Effector memory CD8-positive, alpha-beta T cell (primary cell): Measurements from ENCODE around the gene CAPN1.
"Not testable (repeated sequence)": the region's sequence is repeated elsewhere in the genome, so short reads cannot be mapped to it uniquely, and the experiment has no call there.

Source experiments
- ATAC-seq: fragments of 150-1000 bp; cut with Tn5 transposase; replicated peaks from 2 replicates; pipeline ENCODE4 v1.10.0; 2021; ENCODE audit warnings: mild to moderate bottlenecking, moderate library complexity
- DNase-seq, 3 experiments: peaks; one replicate each; pipeline ENCODE4 v3.0.0; 2021
- H3K27ac Mint-ChIP-seq, 2 donors: one replicate each; pipeline ENCODE4 v1.8.0; 2022; ENCODE audit warnings: mild to moderate bottlenecking in 2 of 2, mixed read lengths in 2 of 2, moderate library complexity in 2 of 2
- H3K27me3 Mint-ChIP-seq, 2 donors: one replicate each; pipeline ENCODE4 v1.8.0; 2022; ENCODE audit warnings: mixed read lengths in 2 of 2
- H3K36me3 Mint-ChIP-seq: one replicate; pipeline ENCODE4 v1.8.0; 2022; ENCODE audit warnings: mild to moderate bottlenecking, moderate library complexity, mixed read lengths; ENCODE audit not compliant: insufficient read depth
- H3K4me1 Mint-ChIP-seq, 2 donors: one replicate each; pipeline ENCODE4 v1.8.0; 2022; ENCODE audit warnings: low read depth in 2 of 2, mixed read lengths in 2 of 2
- H3K4me3 Mint-ChIP-seq, 2 donors: one replicate each; pipeline ENCODE4 v1.8.0; 2022; ENCODE audit warnings: mild to moderate bottlenecking in 2 of 2, mixed read lengths in 2 of 2, moderate library complexity in 2 of 2
- H3K9me3 Mint-ChIP-seq, 2 donors: one replicate each; pipeline ENCODE4 v1.8.0; 2022; ENCODE audit warnings: mixed read lengths in 2 of 2

CAPN1 gene

GRCh38 chr11:65169164-65169641, 12.5 kb upstream of the CAPN1 start:
- no peaks in the 10 kb centered on the region for H3K36me3 Mint-ChIP-seq
- H3K27me3 Mint-ChIP-seq, result no peaks in the 10 kb centered on the region
- peak overlapping the region in 1 of 2 donors; percentile 1 for H3K4me3 Mint-ChIP-seq
- ATAC-seq (peak; percentile 26), DNase-seq (no peak)
- peaks cover 0 to 7% of the 10 kb centered on the region in 2 donors for H3K4me1 Mint-ChIP-seq
- H3K9me3 Mint-ChIP-seq, result no peaks in the 10 kb centered on the region
- H3K27ac Mint-ChIP-seq, result peak overlapping the region in 1 of 2 donors; percentile 53

GRCh38 chr11:65170058-65170534, 11.6 kb upstream of the CAPN1 start, which contains the start of gene SPDYC:
Gene SPDYC, plus strand, starts transcription at chr11:65170233. Its CDS starts 1,125 bp downstream, at chr11:65171358.
- Mint-ChIP-seq H3K36me3 (no peaks in the 10 kb centered on the region), H3K4me1 (peaks cover 0 to 7% of the 10 kb centered on the region in 2 donors), H3K9me3 (no peaks in the 10 kb centered on the region), H3K27ac (peak within 1 kb of the TSS in 1 of 2 donors; percentile 53), H3K4me3 (peak within 1 kb of the TSS in 1 of 2 donors; percentile 1), H3K27me3 (no peaks in the 10 kb centered on the region)
- DNase-seq (no peak), ATAC-seq (no peak)

GRCh38 chr11:65172600-65172999, 9.1 kb upstream of the CAPN1 start:
- Mint-ChIP-seq H3K9me3 (no peaks in the 10 kb centered on the region), H3K27me3 (no peaks in the 10 kb centered on the region), H3K4me3 (no peak overlapping the region), H3K4me1 (peaks cover 0 to 7% of the 10 kb centered on the region in 2 donors), H3K27ac (no peak overlapping the region), H3K36me3 (no peaks in the 10 kb centered on the region)
- no peak for DNase-seq
- no peak for ATAC-seq

GRCh38 chr11:65174571-65175010, 7.1 kb upstream of the CAPN1 start:
- H3K36me3 Mint-ChIP-seq, ATAC-seq, H3K9me3 Mint-ChIP-seq: not testable (repeated sequence)

GRCh38 chr11:65180877-65181568, 705 bp upstream of the CAPN1 start:
- H3K4me1 Mint-ChIP-seq, result peaks cover 16 to 27% of the 10 kb centered on the region in 2 donors
- DNase-seq, result peak; percentile 47 to 49 (median 48)
- peak; percentile 79 for ATAC-seq

More at GRCh38 chr11:65174571-65175010, 7.1 kb upstream of the CAPN1 start:
- not testable (repeated sequence) for H3K27ac Mint-ChIP-seq, H3K4me3 Mint-ChIP-seq, H3K4me1 Mint-ChIP-seq, H3K27me3 Mint-ChIP-seq, DNase-seq

GRCh38 chr11:65182258-65183170, 786 bp downstream of the CAPN1 start:
- Mint-ChIP-seq H3K36me3 (peaks cover 13% of the 10 kb centered on the region), H3K4me1 (peaks cover 23 to 27% of the 10 kb centered on the region in 2 donors), H3K27me3 (no peaks in the 10 kb centered on the region), H3K9me3 (no peaks in the 10 kb centered on the region), H3K27ac (peak overlapping the region; percentile 89 to 95), H3K4me3 (peak overlapping the region; percentile 89 to 95)
- ATAC-seq (no peak), DNase-seq (no peak)

More at GRCh38 chr11:65180877-65181568, 705 bp upstream of the CAPN1 start:
- H3K9me3 Mint-ChIP-seq, result no peaks in the 10 kb centered on the region
- H3K27ac Mint-ChIP-seq, result peak overlapping the region; percentile 89 to 95
- peaks cover 4% of the 10 kb centered on the region for H3K36me3 Mint-ChIP-seq
- H3K27me3 Mint-ChIP-seq, result no peaks in the 10 kb centered on the region
- H3K4me3 Mint-ChIP-seq, result peak overlapping the region; percentile 89 to 95

GRCh38 chr11:65183201-65183891, 1.6 kb downstream of the CAPN1 start:
- peak overlapping the region; percentile 33 to 56 for H3K4me3 Mint-ChIP-seq
- DNase-seq (no peak), ATAC-seq (no peak)
- H3K36me3 Mint-ChIP-seq, result peaks cover 17% of the 10 kb centered on the region
- H3K4me1 Mint-ChIP-seq, result peaks cover 23 to 27% of the 10 kb centered on the region in 2 donors
- peak overlapping the region; percentile 89 to 95 for H3K27ac Mint-ChIP-seq
- H3K9me3 Mint-ChIP-seq, result no peaks in the 10 kb centered on the region
- no peaks in the 10 kb centered on the region for H3K27me3 Mint-ChIP-seq

GRCh38 chr11:65184146-65184545, 2.4 kb downstream of the CAPN1 start:
- Mint-ChIP-seq H3K36me3 (peaks cover 25% of the 10 kb centered on the region), H3K4me3 (peak overlapping the region; percentile 23 to 33), H3K9me3 (no peaks in the 10 kb centered on the region), H3K27ac (no peak overlapping the region), H3K4me1 (peaks cover 23 to 27% of the 10 kb centered on the region in 2 donors), H3K27me3 (no peaks in the 10 kb centered on the region)
- DNase-seq (no peak), ATAC-seq (no peak)

GRCh38 chr11:65185171-65185570, 3.4 kb downstream of the CAPN1 start:
- no peaks in the 10 kb centered on the region for H3K27me3 Mint-ChIP-seq
- peak overlapping the region in 1 of 2 donors; percentile 23 for H3K4me3 Mint-ChIP-seq
- DNase-seq, result no peak
- no peak for ATAC-seq
- H3K36me3 Mint-ChIP-seq, result peaks cover 32% of the 10 kb centered on the region
- no peaks in the 10 kb centered on the region for H3K9me3 Mint-ChIP-seq
- peak overlapping the region in 1 of 2 donors; percentile 51 for H3K27ac Mint-ChIP-seq
- peaks cover 26 to 36% of the 10 kb centered on the region in 2 donors for H3K4me1 Mint-ChIP-seq

GRCh38 chr11:65185869-65186341, 4.2 kb downstream of the CAPN1 start:
- no peaks in the 10 kb centered on the region for H3K27me3 Mint-ChIP-seq
- peaks cover 26 to 40% of the 10 kb centered on the region in 2 donors for H3K4me1 Mint-ChIP-seq
- no peak overlapping the region for H3K4me3 Mint-ChIP-seq
- no peaks in the 10 kb centered on the region for H3K9me3 Mint-ChIP-seq
- H3K27ac Mint-ChIP-seq, result peak overlapping the region in 1 of 2 donors; percentile 51
- DNase-seq (no peak), ATAC-seq (no peak)
- peaks cover 37% of the 10 kb centered on the region for H3K36me3 Mint-ChIP-seq

- Mint-ChIP-seq H3K4me1 (peaks cover 24 to 45% of the 10 kb centered on the region in 2 donors), H3K27ac (peak overlapping the region in 1 of 2 donors; percentile 59), H3K36me3 (peaks cover 45% of the 10 kb centered on the region), H3K9me3 (no peaks in the 10 kb centered on the region), H3K27me3 (no peaks in the 10 kb centered on the region), H3K4me3 (no peak overlapping the region)
- no peak for DNase-seq
- ATAC-seq, result no peak
Measured at GRCh38 chr11:65186701-65187100, 5.0 kb downstream of the CAPN1 start.

GRCh38 chr11:65187146-65187675, 5.5 kb downstream of the CAPN1 start:
- Mint-ChIP-seq H3K9me3 (no peaks in the 10 kb centered on the region), H3K4me3 (no peak overlapping the region), H3K27ac (no peak overlapping the region), H3K4me1 (peaks cover 24 to 45% of the 10 kb centered on the region in 2 donors), H3K27me3 (no peaks in the 10 kb centered on the region), H3K36me3 (peaks cover 50% of the 10 kb centered on the region)
- DNase-seq (no peak), ATAC-seq (no peak)
